ENCODE results near the gene TLL1. TPM values are rescaled to one million over a fixed set of nuclear protein-coding genes. Genes with fewer than 3 reads are reported as not detected.

TLL1 gene
- total RNA-seq, 1 donor from 2014 or later, result 0.05 TPM

- intact Hi-C loops (cut with micrococcal nuclease), result no loop called here
These were observed 170.8 kb downstream of the TLL1 start for GRCh38 chr4:166043801-166044200.

GRCh38 chr4:166044871-166045270 is 171.8 kb downstream of the TLL1 start:
- intact Hi-C loops (cut with micrococcal nuclease), result no loop called here

GRCh38 chr4:166045457-166045856 is 172.4 kb downstream of the TLL1 start:
- intact Hi-C loops (cut with micrococcal nuclease), result no loop called here

GRCh38 chr4:166049036-166049435 is 176.0 kb downstream of the TLL1 start:
- intact Hi-C loops (cut with micrococcal nuclease), result no loop called here

GRCh38 chr4:166064721-166065120 is 191.7 kb downstream of the TLL1 start:
- intact Hi-C loops (cut with micrococcal nuclease), result no loop called here

GRCh38 chr4:166065324-166065723 is 192.3 kb downstream of the TLL1 start:
- intact Hi-C loops (cut with micrococcal nuclease), result no loop called here

- intact Hi-C loops (cut with micrococcal nuclease), result no loop called here
These were observed 193.9 kb downstream of the TLL1 start for GRCh38 chr4:166066936-166067335.

GRCh38 chr4:166067915-166068314 is 194.9 kb downstream of the TLL1 start:
- intact Hi-C loops (cut with micrococcal nuclease), result no loop called here

- intact Hi-C loops (cut with micrococcal nuclease), result no loop called here
These were observed 200.7 kb downstream of the TLL1 start for GRCh38 chr4:166073783-166074182.

GRCh38 chr4:166075599-166075998 is 202.6 kb downstream of the TLL1 start:
- intact Hi-C loops (cut with micrococcal nuclease), result no loop called here

- intact Hi-C loops (cut with micrococcal nuclease), result no loop called here
These were observed 204.7 kb downstream of the TLL1 start for GRCh38 chr4:166077782-166078181.

- intact Hi-C loops (cut with micrococcal nuclease), result no loop called here
These were observed 205.3 kb downstream of the TLL1 start for GRCh38 chr4:166078383-166078782.

- intact Hi-C loops (cut with micrococcal nuclease), result no loop called here
These were observed 205.9 kb downstream of the TLL1 start for GRCh38 chr4:166078955-166079354.

GRCh38 chr4:166087569-166087968 is 214.5 kb downstream of the TLL1 start:
- intact Hi-C loops (cut with micrococcal nuclease), result no loop called here

- intact Hi-C loops (cut with micrococcal nuclease), result no loop called here
These were observed 215.5 kb downstream of the TLL1 start for GRCh38 chr4:166088576-166088975.

GRCh38 chr4:166091146-166091545 is 218.1 kb downstream of the TLL1 start:
- intact Hi-C loops (cut with micrococcal nuclease), result loop anchor here (10.0 kb wide), 1 partner anchor 956 kb away; no protein-coding TSS in a partner anchor

- intact Hi-C loops (cut with micrococcal nuclease), result loop anchor here (1.0 to 10.0 kb wide), 3 partner anchors 555 to 957 kb away; no protein-coding TSS in a partner anchor
These were observed 219.0 kb downstream of the TLL1 start for GRCh38 chr4:166091912-166092510.

- intact Hi-C loops (cut with micrococcal nuclease), result loop anchor here (1.0 to 10.0 kb wide), 3 partner anchors 556 to 958 kb away; no protein-coding TSS in a partner anchor
These were observed 219.8 kb downstream of the TLL1 start for GRCh38 chr4:166092797-166093290.

- intact Hi-C loops (cut with micrococcal nuclease), result no loop called here
These were observed 231.6 kb downstream of the TLL1 start for GRCh38 chr4:166104623-166105022.

GRCh38 chr4:166121897-166122296 is 248.9 kb downstream of the TLL1 start:
- intact Hi-C loops (cut with micrococcal nuclease), result no loop called here

- intact Hi-C loops (cut with micrococcal nuclease), result no loop called here
These were observed 250.5 kb downstream of the TLL1 start for GRCh38 chr4:166123546-166123945.

- intact Hi-C loops (cut with micrococcal nuclease), result no loop called here
These were observed 255.4 kb downstream of the TLL1 start for GRCh38 chr4:166128403-166128802.

- intact Hi-C loops (cut with micrococcal nuclease), result no loop called here
These were observed 261.2 kb downstream of the TLL1 start for GRCh38 chr4:166134285-166134684.
